ES-I3 (cell line): Measurements from ENCODE around the gene PHLDB1.
A peak's percentile ranks its signal among the peaks of the same experiment; 100 is the strongest.
"Not testable (repeated sequence)": the region's sequence is repeated elsewhere in the genome, so short reads cannot be mapped to it uniquely, and the experiment has no call there.

Experiments
- H3K36me3 ChIP-seq: 2 replicates; pipeline ENCODE4 v1.6.1; 2013; ENCODE audit warnings: mild to moderate bottlenecking, low read length, control low read depth, moderate library complexity; ENCODE audit not compliant: insufficient read depth
- H3K4me1 ChIP-seq: 2 replicates; pipeline ENCODE4 v1.6.1; 2013; ENCODE audit warnings: mild to moderate bottlenecking, control low read depth, low read length; ENCODE audit not compliant: insufficient read depth
- H3K9ac ChIP-seq: 2 replicates; pipeline ENCODE4 v1.6.1; 2013; ENCODE audit warnings: low read depth, mild to moderate bottlenecking, low read length, moderate library complexity
- H3K9me3 ChIP-seq: 2 replicates; pipeline ENCODE4 v1.6.1; 2013; ENCODE audit warnings: mild to moderate bottlenecking, low read length, moderate library complexity; ENCODE audit not compliant: control insufficient read depth, insufficient read depth

PHLDB1 gene

GRCh38 chr11:118677977-118678376, 70.6 kb downstream of the PHLDB1 start:
- no peak overlapping the region for H3K9ac ChIP-seq
- H3K9me3 ChIP-seq, result no peaks in the 10 kb centered on the region
- no peaks in the 10 kb centered on the region for H3K4me1 ChIP-seq
- H3K36me3 ChIP-seq, result no peaks in the 10 kb centered on the region

GRCh38 chr11:118678908-118679307, 71.5 kb downstream of the PHLDB1 start:
- not testable (repeated sequence) for H3K9me3 ChIP-seq, H3K9ac ChIP-seq, H3K36me3 ChIP-seq, H3K4me1 ChIP-seq

- H3K9me3 ChIP-seq, result no peaks in the 10 kb centered on the region
- no peak within 1 kb of the TSS for H3K9ac ChIP-seq
- H3K4me1 ChIP-seq, result no peaks in the 10 kb centered on the region
- no peaks in the 10 kb centered on the region for H3K36me3 ChIP-seq
Measured at GRCh38 chr11:118679483-118679882, 72.1 kb downstream of the PHLDB1 start, which contains the start of gene TREH. TSS of gene TREH (minus strand) at chr11:118679650. CDS start at chr11:118679627, 23 bp downstream.

- H3K9ac ChIP-seq, result no peak overlapping the region
- no peaks in the 10 kb centered on the region for H3K4me1 ChIP-seq
- no peaks in the 10 kb centered on the region for H3K9me3 ChIP-seq
- no peaks in the 10 kb centered on the region for H3K36me3 ChIP-seq
Measured at GRCh38 chr11:118682372-118682771, 75.0 kb downstream of the PHLDB1 start.

GRCh38 chr11:118682939-118683338, 75.5 kb downstream of the PHLDB1 start:
- H3K36me3 ChIP-seq, H3K9me3 ChIP-seq, H3K9ac ChIP-seq, H3K4me1 ChIP-seq: not testable (repeated sequence)

GRCh38 chr11:118684187-118684586, 76.8 kb downstream of the PHLDB1 start:
- H3K9ac ChIP-seq, result no peak overlapping the region
- no peaks in the 10 kb centered on the region for H3K4me1 ChIP-seq
- no peaks in the 10 kb centered on the region for H3K9me3 ChIP-seq
- no peaks in the 10 kb centered on the region for H3K36me3 ChIP-seq

GRCh38 chr11:118687906-118688305, 80.5 kb downstream of the PHLDB1 start:
- Histone ChIP-seq H3K36me3 (no peaks in the 10 kb centered on the region), H3K9ac (no peak overlapping the region), H3K9me3 (no peaks in the 10 kb centered on the region), H3K4me1 (peaks cover 12% of the 10 kb centered on the region)

GRCh38 chr11:118688339-118688738, 80.9 kb downstream of the PHLDB1 start:
- not testable (repeated sequence) for H3K36me3 ChIP-seq, H3K9me3 ChIP-seq, H3K9ac ChIP-seq
- H3K4me1 ChIP-seq, result peaks cover 16% of the 10 kb centered on the region

GRCh38 chr11:118688851-118689502, 81.6 kb downstream of the PHLDB1 start:
- H3K4me1 ChIP-seq, result peaks cover 16% of the 10 kb centered on the region
- no peaks in the 10 kb centered on the region for H3K9me3 ChIP-seq
- peak overlapping the region; percentile 43; the same call in 1 of the 2 replicates for H3K9ac ChIP-seq
- H3K36me3 ChIP-seq, result no peaks in the 10 kb centered on the region

GRCh38 chr11:118689503-118689851, 82.1 kb downstream of the PHLDB1 start:
- H3K9ac ChIP-seq, result peak overlapping the region; percentile 43; the same call in 1 of the 2 replicates
- H3K36me3 ChIP-seq, result no peaks in the 10 kb centered on the region
- H3K4me1 ChIP-seq, result peaks cover 16% of the 10 kb centered on the region
- H3K9me3 ChIP-seq, result no peaks in the 10 kb centered on the region

GRCh38 chr11:118689852-118690552, 82.6 kb downstream of the PHLDB1 start:
- H3K9me3 ChIP-seq, result no peaks in the 10 kb centered on the region
- no peaks in the 10 kb centered on the region for H3K36me3 ChIP-seq
- H3K9ac ChIP-seq, result peak overlapping the region; percentile 52
- peaks cover 16% of the 10 kb centered on the region for H3K4me1 ChIP-seq

GRCh38 chr11:118690553-118691304, 83.3 kb downstream of the PHLDB1 start:
- Histone ChIP-seq H3K9me3 (no peaks in the 10 kb centered on the region), H3K4me1 (peaks cover 16% of the 10 kb centered on the region)

GRCh38 chr11:118691926-118692830, 84.8 kb downstream of the PHLDB1 start:
- H3K36me3 ChIP-seq, result no peaks in the 10 kb centered on the region
- no peaks in the 10 kb centered on the region for H3K9me3 ChIP-seq
- H3K4me1 ChIP-seq, result peaks cover 16% of the 10 kb centered on the region
- H3K9ac ChIP-seq, result no peak overlapping the region

More at GRCh38 chr11:118690553-118691304, 83.3 kb downstream of the PHLDB1 start:
- H3K36me3 ChIP-seq, result no peaks in the 10 kb centered on the region
- no peak overlapping the region for H3K9ac ChIP-seq

- Histone ChIP-seq H3K9me3 (no peaks in the 10 kb centered on the region), H3K9ac (no peak overlapping the region), H3K36me3 (no peaks in the 10 kb centered on the region), H3K4me1 (peaks cover 16% of the 10 kb centered on the region)
Measured at GRCh38 chr11:118694185-118694584, 86.8 kb downstream of the PHLDB1 start.
